ENCODE data around the gene DUSP19.

The DUSP19 gene

GRCh38 chr2:183126635-183127034 is 48.1 kb downstream of the DUSP19 start:
- Mint-ChIP-seq H3K4me3 (peak overlapping the region; percentile 94), H3K4me1 (ENCODE audit: low read depth) (peaks cover 41% of the 10 kb centered on the region), H3K27me3 (peaks cover 7% of the 10 kb centered on the region), H3K9me3 (no peaks in the 10 kb centered on the region), H3K27ac (no peak overlapping the region), H3K36me3 (ENCODE audit: low read depth) (peaks cover 47% of the 10 kb centered on the region)

- peaks cover 3% of the 10 kb centered on the region for H3K4me1 Mint-ChIP-seq (ENCODE audit: low read depth)
- no peaks in the 10 kb centered on the region for H3K9me3 Mint-ChIP-seq
- no peak overlapping the region for H3K27ac Mint-ChIP-seq
- no peak overlapping the region for H3K4me3 Mint-ChIP-seq
- H3K36me3 Mint-ChIP-seq (ENCODE audit: low read depth), result peaks cover 66% of the 10 kb centered on the region
- no peaks in the 10 kb centered on the region for H3K27me3 Mint-ChIP-seq
Observed at GRCh38 chr2:183134016-183134415, 55.5 kb downstream of the DUSP19 start.

DNA sequence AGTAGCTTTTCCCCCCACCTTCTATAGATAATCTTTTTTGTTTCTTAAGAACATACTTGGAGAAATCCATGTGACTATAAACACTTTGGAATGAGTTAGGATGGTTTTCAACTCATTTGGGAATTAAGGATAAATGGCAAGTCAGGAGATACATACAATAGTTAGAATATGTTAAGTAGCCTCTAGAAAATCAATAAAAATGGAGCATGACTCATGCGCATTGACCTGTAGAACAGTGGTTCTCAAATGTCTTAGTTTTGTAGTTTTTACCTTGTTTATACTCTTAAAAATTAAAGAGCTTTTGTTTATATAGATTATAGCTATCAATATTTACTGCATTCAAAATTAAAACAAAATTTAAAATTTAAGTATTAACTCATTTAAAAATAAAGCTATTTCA is 70.4 kb downstream of the DUSP19 start:
- Mint-ChIP-seq H3K4me1 (ENCODE audit: low read depth) (peaks cover 5% of the 10 kb centered on the region), H3K27ac (no peak overlapping the region), H3K27me3 (no peaks in the 10 kb centered on the region), H3K9me3 (peaks cover 8% of the 10 kb centered on the region), H3K36me3 (ENCODE audit: low read depth) (peaks cover 86% of the 10 kb centered on the region), H3K4me3 (no peak overlapping the region)

DNA sequence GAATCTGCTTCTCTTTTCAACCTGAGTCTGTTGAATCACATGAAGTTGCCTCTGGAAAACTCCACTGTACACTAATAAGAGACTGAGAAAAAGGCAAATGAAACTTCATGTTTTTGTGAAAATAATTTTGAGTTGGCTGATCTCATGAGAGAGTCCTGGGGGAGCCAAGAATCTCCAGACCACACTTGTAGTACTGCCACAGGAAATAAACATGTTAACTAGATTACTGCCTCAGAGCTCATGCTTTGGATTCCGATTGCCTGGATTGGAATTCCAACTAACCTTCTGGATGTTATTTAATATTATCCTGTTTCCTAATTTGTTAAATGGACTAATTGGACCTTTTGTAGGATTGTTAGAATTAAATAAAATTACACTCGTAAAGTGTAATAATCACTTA is 70.9 kb downstream of the DUSP19 start:
- peaks cover 5% of the 10 kb centered on the region for H3K9me3 Mint-ChIP-seq
- peaks cover 5% of the 10 kb centered on the region for H3K4me1 Mint-ChIP-seq (ENCODE audit: low read depth)
- H3K27me3 Mint-ChIP-seq, result no peaks in the 10 kb centered on the region
- H3K4me3 Mint-ChIP-seq, result no peak overlapping the region
- no peak overlapping the region for H3K27ac Mint-ChIP-seq
- peaks cover 86% of the 10 kb centered on the region for H3K36me3 Mint-ChIP-seq (ENCODE audit: low read depth)
